Vagina (tissue), 2 donors: ENCODE data around the gene SYTL4. TPM values are rescaled to one million over a fixed set of nuclear protein-coding genes. Genes with fewer than 3 reads are reported as not detected.
"Not testable (repeated sequence)": the region's sequence is repeated elsewhere in the genome, so short reads cannot be mapped to it uniquely, and the experiment has no call there.

Source experiments
- DNase-seq, 2 donors: peaks; one replicate each; pipeline ENCODE4 v3.0.0-alpha.2; 2017; ENCODE audit errors: extremely low spot score in 2 of 2
- H3K27ac ChIP-seq: fragments of 200-600 bp; sonication (generic); one replicate; pipeline ENCODE4 v1.5.1; 2019
- H3K27me3 ChIP-seq: fragments of 200-600 bp; sonication (generic); one replicate; pipeline ENCODE4 v1.5.1; 2019
- H3K36me3 ChIP-seq, 2 donors: fragments of 200-600 bp; sonication (generic); one replicate each; pipeline ENCODE4 v1.5.1; 2017 to 2019
- H3K4me1 ChIP-seq: fragments of 200-600 bp; sonication (generic); one replicate; pipeline ENCODE4 v1.5.1; 2019
- H3K4me3 ChIP-seq, 2 donors: fragments of 200-600 bp; sonication (generic); 1 replicate in 1 of 2; 2 replicates in 1 of 2; pipeline ENCODE4 v1.5.1; 2016 to 2019
- H3K9me3 ChIP-seq: fragments of 200-600 bp; sonication (generic); one replicate; pipeline ENCODE4 v1.5.1; 2019
- CTCF ChIP-seq, 3 experiments: fragments of 450-650 bp in 2 of 3; fragments of 200-600 bp in 1 of 3; sonication (generic) in 1 of 3; IDR thresholded peaks; one replicate each; pipeline ENCODE4 v1.5.1; 2017 to 2019; ENCODE audit warnings: antibody characterized with exemption in 3 of 3, mild to moderate bottlenecking in 2 of 3, moderate library complexity in 2 of 3
- POLR2A ChIP-seq, 2 donors: fragments of 450-650 bp; IDR thresholded peaks; one replicate each; pipeline ENCODE4 v1.6.1; 2017; ENCODE audit warnings: antibody characterized with exemption in 2 of 2, mild to moderate bottlenecking in 2 of 2, moderate library complexity in 2 of 2
- POLR2AphosphoS5 ChIP-seq, 2 donors: sonication (generic); formaldehyde crosslinking; IDR thresholded peaks; one replicate each; pipeline ENCODE4 v1.9.0; 2017; ENCODE audit warnings: antibody characterized with exemption in 2 of 2, mild to moderate bottlenecking in 2 of 2, low read depth in 1 of 2; ENCODE audit not compliant: insufficient read depth in 1 of 2
- intact Hi-C: fragments of 100-400 bp; cut with DNase I; formaldehyde crosslinking; loops from one replicate; pipeline ENCODE4 v1.15.1; 2023
- total RNA-seq: library from RNA; depleted of rRNA; stranded (reverse); fragments of >200 nt; gene quantifications from one replicate; pipeline ENCODE4 v1.2.3, GENCODE V29; 2016

SYTL4 gene
- total RNA-seq: 21.9 TPM

GRCh38 chrX:100731441-100732281 is at the start of gene SYTL4:
SYTL4 (minus strand) TSS chrX:100732121; CDS start chrX:100702037, 30,084 bp downstream.
- Histone ChIP-seq H3K27ac (peak within 1 kb of the TSS; percentile 79), H3K4me1 (no peaks in the 10 kb centered on the region), H3K36me3 (no peaks in the 10 kb centered on the region), H3K9me3 (no peaks in the 10 kb centered on the region), H3K4me3 (peak within 1 kb of the TSS; percentile 62 to 67), H3K27me3 (no peaks in the 10 kb centered on the region)
- no peak for DNase-seq
- TF ChIP-seq POLR2AphosphoS5 (IDR thresholded peaks at IDR 0.05; ENCODE audit: insufficient read depth in 1 of 2, low read depth in 1 of 2) (peak in 1 of 2 donors; percentile 47), CTCF (IDR thresholded peaks at IDR 0.05) (no peak), POLR2A (IDR thresholded peaks at IDR 0.05) (no peak)
- intact Hi-C loops: no loop called here

- intact Hi-C loops: loop anchor here (5.0 kb wide), 1 partner anchor 82 kb away; no protein-coding TSS in a partner anchor
- not testable (repeated sequence) for H3K27me3 ChIP-seq, H3K27ac ChIP-seq
Measured at GRCh38 chrX:100769439-100769838, 37.5 kb upstream of the SYTL4 start.

GRCh38 chrX:100768679-100769338 is 36.9 kb upstream of the SYTL4 start:
- Histone ChIP-seq H3K9me3 (no peaks in the 10 kb centered on the region), H3K27me3 (no peaks in the 10 kb centered on the region), H3K36me3 (no peaks in the 10 kb centered on the region), H3K4me3 (no peak overlapping the region), H3K4me1 (no peaks in the 10 kb centered on the region), H3K27ac (no peak overlapping the region)
- intact Hi-C loops: loop anchor here (5.0 kb wide), 1 partner anchor 82 kb away; no protein-coding TSS in a partner anchor
- TF ChIP-seq CTCF (IDR thresholded peaks at IDR 0.05) (peak; percentile 88 to 99 (median 99)), POLR2AphosphoS5 (IDR thresholded peaks at IDR 0.05; ENCODE audit: insufficient read depth in 1 of 2, low read depth in 1 of 2) (no peak)
- no peak for DNase-seq

More at GRCh38 chrX:100769439-100769838, 37.5 kb upstream of the SYTL4 start:
- not testable (repeated sequence) for H3K36me3 ChIP-seq, H3K4me3 ChIP-seq, H3K9me3 ChIP-seq, H3K4me1 ChIP-seq, DNase-seq

- Histone ChIP-seq H3K4me3 (no peak overlapping the region), H3K36me3 (no peaks in the 10 kb centered on the region), H3K4me1 (no peaks in the 10 kb centered on the region), H3K9me3 (no peaks in the 10 kb centered on the region), H3K27me3 (no peaks in the 10 kb centered on the region), H3K27ac (no peak overlapping the region)
- DNase-seq: no peak
- intact Hi-C loops: no loop called here
- no peak for TF ChIP-seq POLR2A (IDR thresholded peaks at IDR 0.05)
- TF ChIP-seq CTCF (IDR thresholded peaks at IDR 0.05): no peak
- TF ChIP-seq POLR2AphosphoS5 (IDR thresholded peaks at IDR 0.05; ENCODE audit: insufficient read depth in 1 of 2, low read depth in 1 of 2): no peak
Measured at GRCh38 chrX:100750883-100751282, 19.0 kb upstream of the SYTL4 start.

- Histone ChIP-seq H3K4me1 (no peaks in the 10 kb centered on the region), H3K27ac (no peak overlapping the region)
- intact Hi-C loops: no loop called here
Measured at GRCh38 chrX:100748108-100748507, 16.2 kb upstream of the SYTL4 start.

More at GRCh38 chrX:100748108-100748507, 16.2 kb upstream of the SYTL4 start:
- Histone ChIP-seq H3K27me3 (no peaks in the 10 kb centered on the region), H3K4me3 (no peak overlapping the region), H3K36me3 (no peaks in the 10 kb centered on the region), H3K9me3 (no peaks in the 10 kb centered on the region)
- no peak for DNase-seq
- TF ChIP-seq POLR2AphosphoS5 (IDR thresholded peaks at IDR 0.05; ENCODE audit: insufficient read depth in 1 of 2, low read depth in 1 of 2) (no peak), CTCF (IDR thresholded peaks at IDR 0.05) (no peak), POLR2A (IDR thresholded peaks at IDR 0.05) (no peak)
